Brain microvascular endothelial cell (primary cell): Measurements from ENCODE around the gene SMG5.
"Not testable (repeated sequence)": the region's sequence is repeated elsewhere in the genome, so short reads cannot be mapped to it uniquely, and the experiment has no call there.

Experiments used
- DNase-seq: peaks from one replicate; pipeline ENCODE4 v3.0.0-alpha.2; 2020
- H3K27ac ChIP-seq: fragments of 250-450 bp; sonication (Bioruptor Pico); 2 replicates; pipeline ENCODE4 v1.5.1; 2020; ENCODE audit warnings: mild to moderate bottlenecking, moderate library complexity
- H3K27me3 ChIP-seq: fragments of 250-450 bp; sonication (Bioruptor Pico); replicated peaks from 2 replicates; pipeline ENCODE4 v1.5.1; 2020; ENCODE audit warnings: mild to moderate bottlenecking
- H3K36me3 ChIP-seq: fragments of 250-450 bp; sonication (Bioruptor Pico); replicated peaks from 2 replicates; pipeline ENCODE4 v1.5.1; 2020; ENCODE audit warnings: mild to moderate bottlenecking
- H3K4me3 ChIP-seq: 2 replicates; pipeline ENCODE4 v1.5.1; 2011; ENCODE audit warnings: low read depth, mild to moderate bottlenecking, control low read depth, low read length, moderate library complexity
- in situ Hi-C: cut with HindIII; loops from 2 replicates; pipeline ENCODE4 v1.10.0; 2017; ENCODE audit warnings: low sequenced_read_pairs, low pct_ligation_motif_present
- TF ChIP-seq, protein P1 (sequence below): IDR thresholded peaks from 2 replicates; pipeline ENCODE4 v1.5.1; 2011; ENCODE audit warnings: low read depth, mild to moderate bottlenecking, moderate library complexity, low read length, control low read depth, inconsistent platforms; ENCODE audit errors: missing control alignments

SMG5 gene, protein sequence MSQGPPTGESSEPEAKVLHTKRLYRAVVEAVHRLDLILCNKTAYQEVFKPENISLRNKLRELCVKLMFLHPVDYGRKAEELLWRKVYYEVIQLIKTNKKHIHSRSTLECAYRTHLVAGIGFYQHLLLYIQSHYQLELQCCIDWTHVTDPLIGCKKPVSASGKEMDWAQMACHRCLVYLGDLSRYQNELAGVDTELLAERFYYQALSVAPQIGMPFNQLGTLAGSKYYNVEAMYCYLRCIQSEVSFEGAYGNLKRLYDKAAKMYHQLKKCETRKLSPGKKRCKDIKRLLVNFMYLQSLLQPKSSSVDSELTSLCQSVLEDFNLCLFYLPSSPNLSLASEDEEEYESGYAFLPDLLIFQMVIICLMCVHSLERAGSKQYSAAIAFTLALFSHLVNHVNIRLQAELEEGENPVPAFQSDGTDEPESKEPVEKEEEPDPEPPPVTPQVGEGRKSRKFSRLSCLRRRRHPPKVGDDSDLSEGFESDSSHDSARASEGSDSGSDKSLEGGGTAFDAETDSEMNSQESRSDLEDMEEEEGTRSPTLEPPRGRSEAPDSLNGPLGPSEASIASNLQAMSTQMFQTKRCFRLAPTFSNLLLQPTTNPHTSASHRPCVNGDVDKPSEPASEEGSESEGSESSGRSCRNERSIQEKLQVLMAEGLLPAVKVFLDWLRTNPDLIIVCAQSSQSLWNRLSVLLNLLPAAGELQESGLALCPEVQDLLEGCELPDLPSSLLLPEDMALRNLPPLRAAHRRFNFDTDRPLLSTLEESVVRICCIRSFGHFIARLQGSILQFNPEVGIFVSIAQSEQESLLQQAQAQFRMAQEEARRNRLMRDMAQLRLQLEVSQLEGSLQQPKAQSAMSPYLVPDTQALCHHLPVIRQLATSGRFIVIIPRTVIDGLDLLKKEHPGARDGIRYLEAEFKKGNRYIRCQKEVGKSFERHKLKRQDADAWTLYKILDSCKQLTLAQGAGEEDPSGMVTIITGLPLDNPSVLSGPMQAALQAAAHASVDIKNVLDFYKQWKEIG

DNA sequence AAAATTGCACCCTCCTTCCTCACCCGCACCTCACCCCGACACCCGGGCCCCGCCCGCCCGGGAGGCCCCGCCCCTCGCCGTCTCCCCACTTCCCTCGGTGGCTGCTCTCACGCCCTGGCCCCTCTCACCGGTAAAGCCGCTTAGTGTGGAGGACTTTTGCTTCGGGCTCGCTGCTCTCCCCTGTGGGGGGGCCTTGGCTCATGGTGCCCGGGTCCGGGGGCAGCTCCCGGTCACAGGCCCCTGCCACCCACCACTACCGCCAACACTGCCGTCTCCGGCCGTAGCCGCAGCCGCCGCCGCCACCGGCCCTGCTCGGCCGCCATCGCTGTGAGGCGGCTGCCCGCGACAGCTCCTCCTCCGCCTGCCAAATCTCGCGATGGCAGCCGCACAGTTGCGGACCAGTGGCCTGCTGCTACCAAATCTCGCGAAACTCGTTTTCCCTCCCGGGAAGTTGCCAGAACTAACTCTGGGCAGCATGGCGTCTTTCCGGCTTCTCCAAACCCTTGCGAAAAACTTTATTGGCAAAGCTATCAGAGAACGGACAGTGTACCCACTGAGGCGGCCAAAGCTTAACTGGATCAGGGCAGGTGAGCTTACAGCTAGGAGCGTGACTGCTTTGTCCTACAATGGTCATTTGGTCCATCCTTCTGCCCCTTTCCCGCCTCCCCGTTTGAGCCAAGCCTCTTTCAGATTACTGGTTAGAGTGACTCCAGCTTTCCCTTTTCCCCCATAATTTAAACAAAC lies at the start of gene SMG5:
Gene SMG5, minus strand, starts transcription at position 347 of the 744 bp plus-strand sequence. Its CDS starts 145 bp downstream, at position 202.
- Histone ChIP-seq H3K27ac (peak within 1 kb of the TSS; percentile 97), H3K27me3 (no peaks in the 10 kb centered on the region), H3K36me3 (peaks cover 4% of the 10 kb centered on the region), H3K4me3 (peak within 1 kb of the TSS; percentile 88)
- TF ChIP-seq, protein P1, sequence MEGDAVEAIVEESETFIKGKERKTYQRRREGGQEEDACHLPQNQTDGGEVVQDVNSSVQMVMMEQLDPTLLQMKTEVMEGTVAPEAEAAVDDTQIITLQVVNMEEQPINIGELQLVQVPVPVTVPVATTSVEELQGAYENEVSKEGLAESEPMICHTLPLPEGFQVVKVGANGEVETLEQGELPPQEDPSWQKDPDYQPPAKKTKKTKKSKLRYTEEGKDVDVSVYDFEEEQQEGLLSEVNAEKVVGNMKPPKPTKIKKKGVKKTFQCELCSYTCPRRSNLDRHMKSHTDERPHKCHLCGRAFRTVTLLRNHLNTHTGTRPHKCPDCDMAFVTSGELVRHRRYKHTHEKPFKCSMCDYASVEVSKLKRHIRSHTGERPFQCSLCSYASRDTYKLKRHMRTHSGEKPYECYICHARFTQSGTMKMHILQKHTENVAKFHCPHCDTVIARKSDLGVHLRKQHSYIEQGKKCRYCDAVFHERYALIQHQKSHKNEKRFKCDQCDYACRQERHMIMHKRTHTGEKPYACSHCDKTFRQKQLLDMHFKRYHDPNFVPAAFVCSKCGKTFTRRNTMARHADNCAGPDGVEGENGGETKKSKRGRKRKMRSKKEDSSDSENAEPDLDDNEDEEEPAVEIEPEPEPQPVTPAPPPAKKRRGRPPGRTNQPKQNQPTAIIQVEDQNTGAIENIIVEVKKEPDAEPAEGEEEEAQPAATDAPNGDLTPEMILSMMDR, result no peak
- peak; percentile 97 for DNase-seq
- in situ Hi-C loops, result no loop called here

DNA sequence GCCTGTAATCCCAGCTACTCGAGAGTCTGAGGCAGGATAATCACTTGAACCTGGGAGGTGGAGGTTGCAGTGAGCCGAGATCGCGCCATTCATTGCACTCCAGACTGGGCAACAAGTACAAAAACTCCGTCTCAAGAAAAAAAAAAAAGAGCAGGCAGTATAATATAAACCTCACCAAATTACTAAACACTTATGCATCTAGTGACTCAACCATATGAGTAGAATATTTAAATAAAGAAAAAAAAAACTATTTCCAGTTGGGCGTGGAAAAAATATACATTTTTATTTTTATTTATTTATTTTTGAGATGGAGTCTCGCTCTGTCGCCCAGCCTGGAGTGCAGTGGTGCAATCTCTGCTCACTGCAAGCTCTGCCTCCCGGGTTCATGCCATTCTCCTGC lies 40.6 kb upstream of the SMG5 start:
- peaks cover 70% of the 10 kb centered on the region for H3K36me3 ChIP-seq
- H3K27ac ChIP-seq, H3K4me3 ChIP-seq, DNase-seq, in situ Hi-C loops, H3K27me3 ChIP-seq: not testable (repeated sequence)

DNA sequence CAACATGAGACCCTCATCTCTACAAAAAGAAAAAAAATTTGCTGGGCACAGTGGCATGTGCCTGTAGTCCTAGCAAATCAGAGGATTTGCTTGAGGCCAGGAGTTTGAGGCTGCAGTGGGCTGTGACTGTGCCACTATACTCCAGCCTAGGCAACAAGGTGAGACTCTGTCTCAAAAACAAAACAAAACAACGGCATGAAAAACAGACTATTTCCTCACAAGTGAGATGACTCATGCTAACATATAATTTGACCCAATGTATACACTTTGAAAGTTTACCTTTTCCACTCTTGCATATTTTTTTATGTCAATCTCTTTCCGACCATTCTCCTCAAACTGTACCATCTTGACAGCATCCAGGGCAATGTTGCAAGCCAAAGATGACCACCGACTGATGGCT lies 37.9 kb upstream of the SMG5 start:
- TF ChIP-seq, protein P1, result no peak
- peaks cover 88% of the 10 kb centered on the region for H3K36me3 ChIP-seq
- in situ Hi-C loops, result no loop called here
- no peak for DNase-seq
- H3K27ac ChIP-seq, result no peak overlapping the region
- no peak overlapping the region for H3K4me3 ChIP-seq
- no peaks in the 10 kb centered on the region for H3K27me3 ChIP-seq

DNA sequence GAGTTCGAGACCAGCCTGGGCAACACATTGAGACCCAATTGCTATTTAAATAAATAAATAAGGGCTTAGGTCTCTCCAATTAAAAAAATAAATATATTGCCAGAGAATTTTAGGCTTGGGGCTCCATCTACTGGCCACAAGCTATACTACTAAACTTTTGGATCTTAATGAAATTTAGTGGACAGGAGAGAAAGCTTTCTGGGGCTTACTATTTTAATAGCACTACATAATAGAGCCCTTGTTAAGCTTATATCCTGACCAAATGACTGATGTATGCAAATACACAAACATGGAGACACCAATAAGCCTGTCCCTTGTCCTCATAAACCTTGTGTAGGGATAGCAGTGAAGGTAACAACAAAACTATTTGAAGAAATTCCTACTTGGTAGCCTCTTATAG lies 37.0 kb upstream of the SMG5 start:
- DNase-seq, result peak; percentile 29
- H3K27me3 ChIP-seq, result no peaks in the 10 kb centered on the region
- H3K4me3 ChIP-seq, result no peak overlapping the region
- in situ Hi-C loops, result no loop called here
- H3K36me3 ChIP-seq, result peaks cover 91% of the 10 kb centered on the region
- TF ChIP-seq, protein P1, result peak; percentile 57
- H3K27ac ChIP-seq, result no peak overlapping the region

DNA sequence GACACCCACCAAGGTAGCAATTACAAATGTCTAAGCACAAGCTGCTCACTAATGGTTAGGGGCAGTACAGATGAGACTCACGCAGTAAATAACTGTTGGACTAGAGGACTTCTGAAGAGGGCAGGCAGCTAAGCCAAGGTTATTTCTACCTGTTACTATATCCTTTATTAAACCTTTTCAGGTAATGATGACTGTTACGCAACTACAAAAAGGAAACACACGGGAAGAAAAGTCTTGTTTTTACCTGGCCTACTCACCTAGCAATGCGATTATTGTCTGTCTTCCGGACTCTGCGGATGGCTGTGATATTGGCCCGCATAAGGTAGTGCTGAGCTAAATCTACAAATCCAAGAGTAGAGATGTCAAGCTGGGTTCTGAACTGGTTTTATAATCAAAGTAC lies 34.3 kb upstream of the SMG5 start:
- H3K27me3 ChIP-seq, result no peaks in the 10 kb centered on the region
- no peak for DNase-seq
- H3K4me3 ChIP-seq, result no peak overlapping the region
- H3K36me3 ChIP-seq, result peaks cover 91% of the 10 kb centered on the region
- TF ChIP-seq, protein P1, result no peak
- in situ Hi-C loops, result no loop called here
- H3K27ac ChIP-seq, result no peak overlapping the region
